ENCODE results near the gene PITPNM3.

DNA sequence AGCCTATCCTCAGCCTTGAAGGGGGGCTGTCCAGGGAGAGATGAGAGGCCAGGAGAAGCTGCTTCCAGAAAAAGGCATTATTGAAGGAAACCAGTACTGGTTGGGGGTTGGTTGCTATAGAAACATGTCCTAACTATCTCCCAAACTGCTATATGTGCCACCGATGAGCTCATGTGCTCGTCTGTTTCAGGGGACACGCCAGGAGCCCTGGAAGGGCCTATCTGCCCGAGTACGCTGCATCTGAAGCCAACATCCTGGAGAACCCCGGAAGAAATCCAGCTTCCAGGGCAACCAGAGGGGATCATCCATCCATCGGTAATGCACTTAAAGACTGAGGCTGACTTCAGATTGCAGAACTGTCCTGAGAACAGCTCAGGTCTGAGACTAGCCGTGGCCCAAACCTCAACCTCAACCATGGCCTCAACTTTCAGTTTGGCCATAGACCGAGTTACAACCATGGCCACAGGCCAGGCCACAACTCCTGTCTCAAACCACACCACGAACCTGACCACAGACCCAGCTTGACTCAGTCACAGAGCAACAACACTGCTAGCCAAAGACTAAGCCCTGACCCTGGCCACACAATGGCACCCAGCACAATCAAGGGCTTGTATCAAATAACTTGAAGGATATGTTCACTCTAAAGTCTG, 10.2 kb downstream of the PITPNM3 start:
- TF ChIP-seq EP300 (IDR thresholded peaks at IDR 0.05; ENCODE audit: borderline replicate concordance) (no peak), TAF1 (IDR thresholded peaks at IDR 0.05; ENCODE audit: low read depth) (no peak), CEBPB (IDR thresholded peaks at IDR 0.05) (no peak)
- TF ChIP-seq, protein P1, sequence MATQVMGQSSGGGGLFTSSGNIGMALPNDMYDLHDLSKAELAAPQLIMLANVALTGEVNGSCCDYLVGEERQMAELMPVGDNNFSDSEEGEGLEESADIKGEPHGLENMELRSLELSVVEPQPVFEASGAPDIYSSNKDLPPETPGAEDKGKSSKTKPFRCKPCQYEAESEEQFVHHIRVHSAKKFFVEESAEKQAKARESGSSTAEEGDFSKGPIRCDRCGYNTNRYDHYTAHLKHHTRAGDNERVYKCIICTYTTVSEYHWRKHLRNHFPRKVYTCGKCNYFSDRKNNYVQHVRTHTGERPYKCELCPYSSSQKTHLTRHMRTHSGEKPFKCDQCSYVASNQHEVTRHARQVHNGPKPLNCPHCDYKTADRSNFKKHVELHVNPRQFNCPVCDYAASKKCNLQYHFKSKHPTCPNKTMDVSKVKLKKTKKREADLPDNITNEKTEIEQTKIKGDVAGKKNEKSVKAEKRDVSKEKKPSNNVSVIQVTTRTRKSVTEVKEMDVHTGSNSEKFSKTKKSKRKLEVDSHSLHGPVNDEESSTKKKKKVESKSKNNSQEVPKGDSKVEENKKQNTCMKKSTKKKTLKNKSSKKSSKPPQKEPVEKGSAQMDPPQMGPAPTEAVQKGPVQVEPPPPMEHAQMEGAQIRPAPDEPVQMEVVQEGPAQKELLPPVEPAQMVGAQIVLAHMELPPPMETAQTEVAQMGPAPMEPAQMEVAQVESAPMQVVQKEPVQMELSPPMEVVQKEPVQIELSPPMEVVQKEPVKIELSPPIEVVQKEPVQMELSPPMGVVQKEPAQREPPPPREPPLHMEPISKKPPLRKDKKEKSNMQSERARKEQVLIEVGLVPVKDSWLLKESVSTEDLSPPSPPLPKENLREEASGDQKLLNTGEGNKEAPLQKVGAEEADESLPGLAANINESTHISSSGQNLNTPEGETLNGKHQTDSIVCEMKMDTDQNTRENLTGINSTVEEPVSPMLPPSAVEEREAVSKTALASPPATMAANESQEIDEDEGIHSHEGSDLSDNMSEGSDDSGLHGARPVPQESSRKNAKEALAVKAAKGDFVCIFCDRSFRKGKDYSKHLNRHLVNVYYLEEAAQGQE (IDR thresholded peaks at IDR 0.05; ENCODE audit: low read depth), result no peak

All from Ishikawa (cell line).